Prostate gland (tissue), 2 donors: ENCODE results near the gene FRK. TPM values are rescaled to one million over a fixed set of nuclear protein-coding genes. Genes with fewer than 3 reads are reported as not detected.
A peak's percentile ranks its signal among the peaks of the same experiment; 100 is the strongest.

Source experiments
- DNase-seq: peaks from one replicate; pipeline ENCODE4 v3.0.0-alpha.2; 2019; ENCODE audit warnings: low spot score
- H3K27ac ChIP-seq, 2 donors: fragments of 200-600 bp; sonication (generic); 2 replicates each; pipeline ENCODE4 v1.5.1; 2017 to 2019
- H3K27me3 ChIP-seq: fragments of 200-600 bp; sonication (generic); replicated peaks from 2 replicates; pipeline ENCODE4 v1.5.1; 2019; ENCODE audit not compliant: insufficient read depth
- H3K36me3 ChIP-seq, 2 donors: fragments of 200-600 bp; sonication (generic); 1 replicate in 1 of 2; 2 replicates in 1 of 2; pipeline versions ENCODE4 v1.5.1 to v1.8.1; 2017 to 2019
- H3K4me1 ChIP-seq: fragments of 200-600 bp; sonication (generic); replicated peaks from 2 replicates; pipeline ENCODE4 v1.5.1; 2019
- H3K4me3 ChIP-seq, 2 donors: fragments of 200-600 bp; sonication (generic); 2 replicates each; pipeline ENCODE4 v1.5.1; 2017 to 2019
- H3K9me3 ChIP-seq: fragments of 200-600 bp; sonication (generic); 2 replicates; pipeline ENCODE4 v1.5.1; 2017
- POLR2A ChIP-seq: fragments of 450-650 bp; IDR thresholded peaks from one replicate; pipeline ENCODE4 v1.6.1; 2016; ENCODE audit warnings: antibody characterized with exemption, mild to moderate bottlenecking
- POLR2AphosphoS5 ChIP-seq: sonication (generic); formaldehyde crosslinking; IDR thresholded peaks from one replicate; pipeline ENCODE4 v1.6.1; 2017; ENCODE audit warnings: antibody characterized with exemption
- WGBS: methylation state at CpG from one replicate; pipeline ENCODE4 v1.1.5; 2018; 5-methylcytosine and 5-hydroxymethylcytosine counted together
- intact Hi-C: fragments of 100-400 bp; cut with DNase I; formaldehyde crosslinking; loops from one replicate; pipeline ENCODE4 v1.14.2; 2022
- total RNA-seq, 2 donors: library from RNA; depleted of rRNA; stranded (reverse); fragments of >200 nt; gene quantifications; one replicate each; pipeline ENCODE4 v1.1.0, GENCODE V29; 2016
- TF ChIP-seq, protein P1 (sequence below), 4 experiments: fragments of 200-600 bp in 2 of 4; fragments of 450-650 bp in 2 of 4; sonication (generic) in 2 of 4; IDR thresholded peaks; 1 replicate in 3 of 4; 2 replicates in 1 of 4; pipeline ENCODE4 v1.5.1; 2016 to 2019; ENCODE audit warnings: antibody characterized with exemption in 4 of 4, mild to moderate bottlenecking in 2 of 4, moderate library complexity in 2 of 4

Gene FRK
- total RNA-seq, 2 donors from 2014 or later, result 3.2 to 6.9 TPM

- Histone ChIP-seq H3K27me3 (no peaks in the 10 kb centered on the region), H3K27ac (no peak overlapping the region), H3K4me1 (no peaks in the 10 kb centered on the region), H3K9me3 (no peaks in the 10 kb centered on the region), H3K4me3 (no peak overlapping the region), H3K36me3 (no peaks in the 10 kb centered on the region)
- intact Hi-C loops, result no loop called here
- no peak for DNase-seq
- TF ChIP-seq POLR2AphosphoS5 (no peak), POLR2A (no peak)
- TF ChIP-seq, protein P1, sequence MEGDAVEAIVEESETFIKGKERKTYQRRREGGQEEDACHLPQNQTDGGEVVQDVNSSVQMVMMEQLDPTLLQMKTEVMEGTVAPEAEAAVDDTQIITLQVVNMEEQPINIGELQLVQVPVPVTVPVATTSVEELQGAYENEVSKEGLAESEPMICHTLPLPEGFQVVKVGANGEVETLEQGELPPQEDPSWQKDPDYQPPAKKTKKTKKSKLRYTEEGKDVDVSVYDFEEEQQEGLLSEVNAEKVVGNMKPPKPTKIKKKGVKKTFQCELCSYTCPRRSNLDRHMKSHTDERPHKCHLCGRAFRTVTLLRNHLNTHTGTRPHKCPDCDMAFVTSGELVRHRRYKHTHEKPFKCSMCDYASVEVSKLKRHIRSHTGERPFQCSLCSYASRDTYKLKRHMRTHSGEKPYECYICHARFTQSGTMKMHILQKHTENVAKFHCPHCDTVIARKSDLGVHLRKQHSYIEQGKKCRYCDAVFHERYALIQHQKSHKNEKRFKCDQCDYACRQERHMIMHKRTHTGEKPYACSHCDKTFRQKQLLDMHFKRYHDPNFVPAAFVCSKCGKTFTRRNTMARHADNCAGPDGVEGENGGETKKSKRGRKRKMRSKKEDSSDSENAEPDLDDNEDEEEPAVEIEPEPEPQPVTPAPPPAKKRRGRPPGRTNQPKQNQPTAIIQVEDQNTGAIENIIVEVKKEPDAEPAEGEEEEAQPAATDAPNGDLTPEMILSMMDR (IDR thresholded peaks at IDR 0.05), result no peak
- 98% methylated on average over 2 of the region's 2 CpGs for WGBS
Measured at GRCh38 chr6:116066789-116067188, 6.1 kb upstream of the FRK start.

- DNase-seq, result no peak
- Histone ChIP-seq H3K4me1 (no peaks in the 10 kb centered on the region), H3K9me3 (no peaks in the 10 kb centered on the region), H3K27ac (no peak overlapping the region), H3K27me3 (no peaks in the 10 kb centered on the region), H3K4me3 (no peak overlapping the region), H3K36me3 (no peaks in the 10 kb centered on the region)
- intact Hi-C loops, result loop anchor here (5.0 kb wide), 1 partner anchor 38 kb away; the partner anchor contains the start of gene NT5DC1
- no peak for TF ChIP-seq POLR2A
- no peak for TF ChIP-seq POLR2AphosphoS5
- TF ChIP-seq, protein P1 (IDR thresholded peaks at IDR 0.05), result no peak
Measured at GRCh38 chr6:116064666-116065065, 4.0 kb upstream of the FRK start.

DNA sequence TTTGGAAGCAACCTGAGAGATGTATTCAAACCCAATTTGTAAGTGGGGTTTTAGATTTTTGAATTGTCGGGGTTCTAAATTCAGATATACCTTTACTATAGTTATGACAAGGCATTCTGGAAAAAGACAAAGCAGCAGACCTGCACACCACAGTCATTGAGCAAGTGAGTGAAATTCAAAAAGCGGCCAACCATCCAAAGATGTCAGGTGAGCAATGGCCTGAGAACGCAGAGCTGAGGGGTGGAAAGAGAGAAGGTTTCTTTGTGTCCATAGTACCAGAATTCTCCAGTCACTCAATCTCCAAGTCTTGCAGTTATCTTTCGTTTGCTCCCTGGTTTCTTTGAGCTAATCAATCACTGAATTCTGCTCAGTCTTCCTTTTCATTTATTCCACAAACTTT lies 1.8 kb upstream of the FRK start:
- no peaks in the 10 kb centered on the region for H3K36me3 ChIP-seq
- DNase-seq, result no peak
- H3K27ac ChIP-seq, result no peak overlapping the region
- no peaks in the 10 kb centered on the region for H3K9me3 ChIP-seq
- TF ChIP-seq POLR2AphosphoS5 (no peak), POLR2A (no peak)
- TF ChIP-seq, protein P1 (IDR thresholded peaks at IDR 0.05), result no peak
- H3K4me1 ChIP-seq, result no peaks in the 10 kb centered on the region
- no peaks in the 10 kb centered on the region for H3K27me3 ChIP-seq
- 97% methylated on average over 4 of the region's 4 CpGs for WGBS
- no peak overlapping the region for H3K4me3 ChIP-seq
- intact Hi-C loops, result loop anchor here (5.0 kb wide), 1 partner anchor 40 kb away; the partner anchor contains the start of gene NT5DC1

DNA sequence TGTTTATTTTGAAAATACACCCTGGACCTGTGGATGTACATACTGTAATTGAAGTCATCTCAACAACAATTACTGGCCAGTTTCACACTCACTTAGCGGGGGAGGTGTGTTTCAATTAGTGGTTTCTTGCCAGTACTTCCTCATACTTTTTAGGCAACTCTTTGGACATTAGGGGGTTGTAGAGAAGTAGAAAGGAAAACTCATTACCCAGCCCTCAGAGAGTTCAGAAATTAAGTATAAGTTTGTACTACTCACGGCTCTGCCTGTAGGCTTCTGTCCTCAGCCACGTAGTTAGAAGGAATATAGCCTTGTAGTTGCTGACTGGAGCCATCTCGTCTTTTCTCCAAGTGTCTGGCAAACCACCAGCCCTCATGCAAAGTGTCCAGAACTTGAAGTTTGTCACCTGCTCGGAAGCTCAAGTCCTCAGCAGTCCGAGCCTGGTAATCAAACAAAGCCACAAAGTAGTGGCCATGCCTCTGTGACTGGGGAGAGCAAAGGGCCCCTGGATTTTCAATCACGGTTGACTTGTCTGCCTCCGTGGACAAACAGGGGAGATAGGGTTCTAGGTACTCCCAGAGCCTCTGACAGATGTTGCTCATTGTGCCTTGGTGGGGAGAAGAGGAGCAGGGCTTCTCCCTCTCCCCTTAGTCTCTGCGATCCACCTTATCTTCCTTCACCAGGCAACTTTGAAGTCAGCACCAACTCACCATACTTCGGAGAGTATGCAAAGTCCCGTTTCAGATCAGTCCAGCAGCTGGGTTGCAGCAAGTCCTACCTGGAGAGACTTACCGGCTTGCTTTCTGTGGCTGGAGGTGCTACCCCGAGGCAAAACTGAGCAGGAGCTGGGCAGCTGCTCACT lies 749 bp downstream of the FRK start:
- peak overlapping the region; percentile 39 to 40 for H3K4me3 ChIP-seq
- intact Hi-C loops, result loop anchor here (5.0 kb wide), 1 partner anchor 42 kb away; the partner anchor contains the start of gene NT5DC1
- H3K27ac ChIP-seq, result peak overlapping the region; percentile 76 to 89
- H3K4me1 ChIP-seq, result no peaks in the 10 kb centered on the region
- WGBS, result 12% methylated on average over 13 of the region's 13 CpGs
- no peaks in the 10 kb centered on the region for H3K27me3 ChIP-seq
- peak; percentile 6 for TF ChIP-seq POLR2AphosphoS5
- TF ChIP-seq, protein P1 (IDR thresholded peaks at IDR 0.05), result no peak
- no peaks in the 10 kb centered on the region for H3K9me3 ChIP-seq
- H3K36me3 ChIP-seq, result no peaks in the 10 kb centered on the region
- DNase-seq, result peak; percentile 36

DNA sequence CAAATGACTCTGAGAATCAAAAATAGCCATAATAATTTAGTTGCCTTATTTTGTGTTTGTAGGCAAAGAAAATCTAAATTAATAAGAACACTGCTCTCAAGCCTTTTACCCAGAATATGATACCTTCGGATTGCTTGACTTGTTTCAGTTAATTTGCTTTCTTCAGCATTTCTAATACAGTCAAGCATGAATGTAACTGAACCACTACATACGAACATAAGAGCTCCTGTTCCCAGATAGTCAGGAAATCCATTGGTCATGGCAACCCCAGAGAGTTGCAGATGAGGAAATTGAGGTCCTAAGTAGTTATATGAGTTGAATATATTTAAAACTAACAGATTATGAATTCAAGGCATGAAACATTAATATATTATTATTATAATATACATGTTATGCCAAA lies 2.9 kb downstream of the FRK start:
- no peaks in the 10 kb centered on the region for H3K36me3 ChIP-seq
- H3K27me3 ChIP-seq, result no peaks in the 10 kb centered on the region
- TF ChIP-seq POLR2AphosphoS5, result no peak
- TF ChIP-seq POLR2A, result no peak
- TF ChIP-seq, protein P1 (IDR thresholded peaks at IDR 0.05), result no peak
- whole genome bisulfite sequencing, result 53% methylated on average over 2 of the region's 2 CpGs
- intact Hi-C loops, result no loop called here
- no peaks in the 10 kb centered on the region for H3K9me3 ChIP-seq
- H3K4me3 ChIP-seq, result no peak overlapping the region
- H3K4me1 ChIP-seq, result no peaks in the 10 kb centered on the region
- no peak overlapping the region for H3K27ac ChIP-seq
- DNase-seq, result no peak
